Measurements from ENCODE around the gene FOCAD.

Gene FOCAD

DNA sequence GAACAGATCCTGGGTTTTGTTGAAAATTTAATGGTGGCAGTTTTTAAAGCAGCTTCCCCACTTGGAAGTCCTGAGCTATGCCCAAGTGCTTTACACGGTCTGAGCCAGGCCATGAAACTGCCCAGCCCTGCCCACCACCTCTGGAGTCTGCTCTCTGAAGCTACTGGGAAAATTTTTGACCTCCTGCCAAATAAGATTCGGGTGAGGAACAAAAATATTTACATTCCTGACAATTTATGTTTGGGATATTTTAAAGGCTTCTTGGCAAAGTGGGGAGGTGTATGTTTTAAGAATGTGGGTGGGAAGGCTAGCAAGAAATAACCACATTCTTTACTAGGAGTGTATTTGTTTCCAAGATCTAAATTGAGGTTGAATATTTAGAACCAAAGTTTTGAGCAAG, 297.4 kb downstream of the FOCAD start:
- DNase-seq = no peak
- in situ Hi-C loops (cut with HindIII; ENCODE audit: low pct_ligation_motif_present, low pct_unique_long_range_greater_than_20kb, low sequenced_read_pairs) = no loop called here

DNA sequence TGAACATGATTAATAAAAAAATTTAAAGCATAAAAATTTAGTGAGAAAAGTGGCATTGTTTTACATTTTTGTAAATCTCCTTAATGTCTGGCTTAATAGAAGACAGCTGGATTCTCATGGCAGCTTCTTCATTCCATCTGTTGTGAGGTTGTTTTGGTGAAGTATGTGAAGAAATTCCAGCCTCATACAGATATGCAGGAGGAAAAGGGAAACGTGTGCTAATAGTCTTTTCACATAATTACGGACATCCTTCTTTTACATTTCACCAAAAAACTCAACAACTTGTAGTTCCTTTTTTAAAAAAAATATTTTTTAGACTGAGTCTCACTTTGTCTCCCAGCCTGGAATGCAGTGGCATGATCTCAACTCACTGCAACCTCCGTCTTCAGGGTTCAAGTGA, 300.4 kb downstream of the FOCAD start:
- no peak for DNase-seq
- in situ Hi-C loops (cut with HindIII; ENCODE audit: low pct_ligation_motif_present, low pct_unique_long_range_greater_than_20kb, low sequenced_read_pairs) = no loop called here

DNA sequence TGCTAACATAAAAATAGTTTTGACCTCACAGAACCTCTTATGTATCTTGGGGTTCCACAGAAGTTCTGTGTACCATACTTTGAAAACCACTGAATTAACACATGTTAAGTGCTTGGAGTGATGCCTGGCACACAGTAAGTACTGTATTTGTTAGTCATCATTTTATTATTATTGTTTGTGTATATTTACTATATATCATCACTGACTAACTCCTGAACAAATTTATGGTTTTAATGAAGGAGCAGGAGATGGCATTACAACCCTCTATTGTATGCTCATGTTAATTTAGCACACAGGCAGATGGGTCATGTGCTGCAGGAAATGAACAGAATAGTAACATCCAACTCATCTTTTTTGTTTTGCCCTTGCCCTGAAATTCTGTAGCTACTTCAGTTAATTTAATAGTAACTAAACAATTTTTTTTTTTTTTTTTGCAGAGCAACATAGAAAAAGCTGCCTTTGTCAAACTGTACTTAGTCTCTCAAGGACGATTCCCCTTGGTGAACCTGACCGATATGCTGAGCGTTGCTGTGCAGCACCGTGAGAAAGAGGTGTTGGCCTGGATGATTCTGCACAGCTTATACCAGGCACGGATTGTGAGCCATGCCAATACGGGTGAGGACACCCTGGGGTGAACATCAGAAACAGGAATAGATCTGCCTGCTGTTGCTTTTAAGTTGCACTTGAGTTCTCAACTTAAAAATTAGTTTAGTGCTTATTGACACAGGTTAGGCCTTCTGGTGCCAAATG, 302.0 kb downstream of the FOCAD start:
- DNase-seq = no peak
- in situ Hi-C loops (cut with HindIII; ENCODE audit: low pct_ligation_motif_present, low pct_unique_long_range_greater_than_20kb, low sequenced_read_pairs) = no loop called here

DNA sequence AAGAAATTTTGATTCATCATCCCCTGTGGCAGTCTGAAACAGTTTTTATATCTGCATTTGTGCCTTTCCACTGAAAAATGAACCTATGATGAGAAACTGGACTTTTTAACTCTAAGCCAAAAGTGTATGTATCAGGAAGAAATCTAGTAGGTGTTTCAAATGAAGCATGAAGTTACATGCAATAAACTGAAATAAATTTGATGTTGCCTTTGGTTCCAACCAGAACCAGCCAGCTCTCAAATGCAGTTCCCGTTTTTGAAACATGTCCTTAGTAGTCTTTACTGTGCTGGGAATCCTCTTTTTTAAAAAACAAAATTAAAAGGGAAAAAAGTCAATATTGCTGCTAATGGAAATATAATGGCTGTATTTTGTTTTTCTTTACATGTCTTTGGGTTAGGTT, 303.5 kb downstream of the FOCAD start:
- DNase-seq = no peak
- in situ Hi-C loops (cut with HindIII; ENCODE audit: low pct_ligation_motif_present, low pct_unique_long_range_greater_than_20kb, low sequenced_read_pairs) = no loop called here

DNA sequence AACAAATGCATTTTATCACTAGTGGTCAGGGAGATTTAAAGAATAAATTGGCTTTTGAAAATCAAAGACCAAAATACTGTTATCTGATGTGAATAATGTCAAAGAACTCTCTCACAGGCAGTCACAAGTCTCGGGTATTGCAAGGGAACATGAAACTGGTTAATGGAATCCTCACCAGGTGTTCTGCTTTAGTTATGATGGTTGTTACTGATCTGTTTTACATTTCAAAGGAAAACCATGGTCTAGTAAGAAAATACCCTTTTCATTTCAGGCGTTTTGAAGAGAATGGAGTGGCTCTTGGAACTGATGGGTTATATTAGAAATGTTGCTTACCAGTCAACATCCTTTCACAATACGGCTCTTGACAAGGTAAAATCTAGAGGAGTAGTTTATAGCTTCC, 304.0 kb downstream of the FOCAD start:
- in situ Hi-C loops (cut with HindIII; ENCODE audit: low pct_ligation_motif_present, low pct_unique_long_range_greater_than_20kb, low sequenced_read_pairs) = no loop called here
- no peak for DNase-seq

DNA sequence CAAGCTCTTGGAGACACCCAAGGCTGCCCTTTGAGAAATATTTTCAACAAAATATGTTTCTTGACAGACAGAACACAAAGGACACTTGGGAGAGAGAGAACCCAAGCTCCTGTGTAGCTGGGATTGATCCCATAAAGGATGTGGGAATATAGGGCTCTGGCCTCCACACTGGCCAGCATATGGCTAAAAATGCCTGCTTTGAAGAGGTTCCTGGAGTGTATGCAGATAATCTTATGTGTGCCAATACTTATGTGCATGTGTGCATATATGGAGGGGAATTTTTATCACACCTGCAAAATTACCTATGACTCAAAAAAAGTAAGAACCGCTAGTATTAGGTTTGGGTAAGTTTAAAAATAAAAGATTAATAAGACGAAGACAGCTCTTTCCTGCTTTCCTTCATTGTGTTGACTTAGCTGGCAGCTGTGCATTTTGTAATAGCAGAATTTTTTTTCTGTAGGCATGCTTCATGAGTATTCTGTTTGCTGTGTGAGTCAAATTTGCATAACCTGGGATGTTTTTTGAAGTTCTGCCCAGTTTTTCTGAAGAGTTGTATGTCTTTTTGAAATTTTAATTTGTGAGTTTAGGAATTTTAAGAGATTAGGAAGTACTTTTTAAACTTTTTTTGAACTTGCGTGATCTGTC, 304.7 kb downstream of the FOCAD start:
- no peak for DNase-seq
- in situ Hi-C loops (cut with HindIII; ENCODE audit: low pct_ligation_motif_present, low pct_unique_long_range_greater_than_20kb, low sequenced_read_pairs) = no loop called here

DNA sequence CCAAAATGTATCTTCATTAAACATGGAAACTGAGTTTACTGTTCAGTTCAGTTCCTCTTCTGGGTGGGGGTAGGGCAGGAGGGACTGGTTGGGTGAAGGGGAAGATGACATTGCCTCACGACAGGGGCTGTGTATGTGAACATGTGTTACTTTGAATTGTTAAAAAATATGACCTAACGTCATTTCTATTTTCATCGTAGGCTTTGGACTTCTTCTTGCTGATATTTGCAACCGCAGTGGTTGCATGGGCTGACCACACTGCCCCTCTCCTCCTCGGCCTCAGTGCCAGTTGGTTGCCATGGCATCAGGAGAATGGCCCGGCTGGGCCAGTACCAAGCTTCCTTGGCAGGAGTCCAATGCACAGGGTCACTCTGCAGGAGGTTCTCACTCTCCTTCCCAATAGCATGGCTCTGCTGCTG, 305.9 kb downstream of the FOCAD start:
- in situ Hi-C loops (cut with HindIII; ENCODE audit: low pct_ligation_motif_present, low pct_unique_long_range_greater_than_20kb, low sequenced_read_pairs) = no loop called here
- DNase-seq = no peak

DNA sequence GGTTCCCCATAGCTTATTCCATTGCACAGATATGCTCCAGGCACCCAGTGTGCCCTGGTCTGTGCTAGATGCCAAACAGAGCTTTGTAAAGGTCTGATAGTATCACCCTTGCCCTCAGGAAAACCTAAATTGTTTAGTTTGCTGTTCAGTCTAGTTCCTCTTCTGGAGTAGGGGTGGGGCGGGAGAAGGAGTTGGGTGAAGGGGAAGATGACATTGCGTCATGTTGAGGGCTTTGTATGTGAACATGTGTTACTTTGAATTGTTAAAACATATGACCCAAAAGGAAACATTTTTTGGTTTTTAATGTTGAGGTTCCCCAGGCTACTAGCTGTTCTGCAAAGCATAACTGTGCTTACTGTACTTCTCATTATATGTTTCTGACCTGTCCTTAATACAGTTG, 306.8 kb downstream of the FOCAD start:
- in situ Hi-C loops (cut with HindIII; ENCODE audit: low pct_ligation_motif_present, low pct_unique_long_range_greater_than_20kb, low sequenced_read_pairs) = no loop called here
- no peak for DNase-seq

DNA sequence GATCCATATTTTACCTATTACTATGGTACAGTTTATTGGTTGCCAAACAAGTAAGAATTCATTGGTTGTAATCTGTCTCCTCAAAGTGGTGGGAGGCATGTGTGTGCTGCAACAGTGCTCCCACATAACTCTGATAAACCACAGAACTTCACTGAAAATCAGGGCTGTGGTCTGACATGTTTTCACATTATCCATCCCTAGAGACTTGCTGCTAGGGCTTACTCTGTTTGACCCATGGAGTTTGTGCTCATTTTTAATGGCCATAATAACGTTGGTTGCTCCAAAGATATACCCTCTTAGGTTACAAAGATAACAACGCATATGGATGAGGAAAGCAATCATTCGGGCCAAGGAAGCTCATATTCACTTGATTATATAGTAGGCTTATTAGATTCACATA, 310.4 kb downstream of the FOCAD start:
- no peak for DNase-seq
- in situ Hi-C loops (cut with HindIII; ENCODE audit: low pct_ligation_motif_present, low pct_unique_long_range_greater_than_20kb, low sequenced_read_pairs) = no loop called here

DNA sequence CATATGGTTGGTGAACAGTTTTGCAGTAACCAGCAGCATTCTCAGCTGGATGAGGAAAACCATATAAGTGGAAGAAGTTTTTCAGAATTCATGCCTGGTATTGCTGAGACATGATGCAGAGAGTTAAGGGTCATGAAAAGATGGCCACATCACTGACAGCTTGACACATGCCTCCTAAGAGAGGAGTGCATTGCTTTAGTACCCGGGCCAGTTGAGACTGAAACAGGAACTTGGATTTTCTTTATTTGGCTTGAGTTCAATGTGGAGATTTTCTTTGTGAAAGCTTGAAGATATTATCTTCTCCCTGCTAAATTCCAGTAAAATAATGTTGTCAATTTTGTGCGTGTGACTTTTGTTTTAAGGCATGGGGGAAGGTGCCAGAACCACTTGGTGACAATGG, 311.6 kb downstream of the FOCAD start:
- no peak for DNase-seq
- in situ Hi-C loops (cut with HindIII; ENCODE audit: low pct_ligation_motif_present, low pct_unique_long_range_greater_than_20kb, low sequenced_read_pairs) = no loop called here

DNA sequence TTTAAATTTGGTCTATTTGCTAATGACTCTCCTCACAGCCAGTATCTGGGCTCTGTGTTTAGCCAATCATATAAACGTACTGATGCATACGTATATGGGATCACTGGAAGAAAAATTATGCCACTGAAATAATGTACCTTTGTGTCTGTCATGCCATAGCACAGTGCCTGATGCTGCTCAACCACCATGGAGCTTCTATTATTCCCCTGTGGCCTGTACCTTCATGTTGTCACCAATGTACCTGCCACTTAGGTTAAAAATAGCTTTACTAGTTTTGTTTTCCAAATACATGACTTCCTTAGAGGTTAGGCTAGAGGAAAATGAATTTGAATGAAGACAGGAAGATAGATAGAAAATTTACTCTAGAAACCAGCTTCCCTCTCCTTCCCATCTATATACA, 312.8 kb downstream of the FOCAD start:
- DNase-seq = no peak
- in situ Hi-C loops (cut with HindIII; ENCODE audit: low pct_ligation_motif_present, low pct_unique_long_range_greater_than_20kb, low sequenced_read_pairs) = no loop called here

DNA sequence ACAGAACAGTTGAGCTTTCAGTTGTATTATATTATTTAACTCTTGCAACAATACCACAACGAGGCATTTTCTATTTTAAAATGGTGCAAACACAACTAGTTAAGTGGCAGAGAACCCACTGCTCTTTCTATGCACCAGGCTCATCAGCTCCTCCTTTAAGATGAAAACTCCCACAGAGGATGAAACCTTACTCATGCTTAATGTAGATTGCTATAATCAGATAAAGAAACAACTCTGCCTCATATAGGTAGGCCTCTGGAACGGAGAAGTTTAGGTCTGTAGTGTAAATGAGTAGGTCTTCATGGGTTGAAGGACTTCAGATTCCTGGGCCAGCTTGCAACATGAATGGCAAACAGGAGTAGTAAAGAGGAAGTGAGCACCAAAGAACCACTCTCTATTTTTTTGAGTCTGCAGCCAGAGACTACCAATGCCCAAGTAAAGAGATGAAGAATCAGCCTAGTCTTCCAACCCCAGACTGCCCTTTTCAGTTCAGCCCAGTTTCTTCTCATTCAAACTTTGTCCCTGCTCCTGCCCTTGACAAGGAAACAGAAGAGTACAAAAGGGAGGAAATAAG, 313.5 kb downstream of the FOCAD start:
- DNase-seq = no peak
- in situ Hi-C loops (cut with HindIII; ENCODE audit: low pct_ligation_motif_present, low pct_unique_long_range_greater_than_20kb, low sequenced_read_pairs) = no loop called here

DNA sequence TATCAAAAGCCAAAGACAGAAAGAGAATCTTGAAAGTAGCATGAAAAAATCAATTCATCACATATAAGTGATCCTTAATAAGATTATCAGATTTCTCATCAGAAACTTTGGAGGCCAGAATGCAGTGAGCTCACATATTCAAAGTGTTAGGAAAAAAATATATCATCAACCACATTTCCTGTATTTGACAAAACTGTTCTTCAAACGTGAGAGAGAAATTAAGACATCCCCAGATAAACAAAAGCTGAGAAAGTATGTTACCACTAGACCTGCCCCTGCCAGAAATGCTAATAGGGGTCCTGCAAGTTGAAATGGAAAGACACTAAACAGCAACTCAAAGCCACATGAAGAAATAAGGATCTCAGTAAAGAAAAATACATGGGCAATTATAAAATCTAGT, 317.5 kb downstream of the FOCAD start:
- in situ Hi-C loops (cut with HindIII; ENCODE audit: low pct_ligation_motif_present, low pct_unique_long_range_greater_than_20kb, low sequenced_read_pairs) = no loop called here

DNA sequence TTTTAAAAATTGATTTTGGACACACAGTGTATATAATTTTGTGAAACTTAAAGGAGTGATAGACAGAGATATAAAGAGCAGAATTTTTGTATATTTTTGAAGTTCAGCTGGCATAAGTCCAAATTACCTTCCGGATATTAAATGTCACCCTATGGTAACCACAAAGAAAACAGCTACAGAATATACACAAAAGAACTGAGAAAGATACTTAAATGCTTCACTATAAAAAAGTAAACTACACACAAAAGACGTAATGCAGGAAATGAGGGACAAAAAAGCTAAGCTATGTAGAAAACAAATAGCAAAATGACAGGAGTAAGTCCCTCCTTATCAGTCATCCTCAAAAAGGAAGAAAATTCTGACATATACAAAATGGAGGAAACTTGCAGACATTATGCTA, 318.0 kb downstream of the FOCAD start:
- in situ Hi-C loops (cut with HindIII; ENCODE audit: low pct_ligation_motif_present, low pct_unique_long_range_greater_than_20kb, low sequenced_read_pairs) = no loop called here
- no peak for DNase-seq

More for the DNA sequence above, 317.5 kb downstream of the FOCAD start:
- no peak for DNase-seq

DNA sequence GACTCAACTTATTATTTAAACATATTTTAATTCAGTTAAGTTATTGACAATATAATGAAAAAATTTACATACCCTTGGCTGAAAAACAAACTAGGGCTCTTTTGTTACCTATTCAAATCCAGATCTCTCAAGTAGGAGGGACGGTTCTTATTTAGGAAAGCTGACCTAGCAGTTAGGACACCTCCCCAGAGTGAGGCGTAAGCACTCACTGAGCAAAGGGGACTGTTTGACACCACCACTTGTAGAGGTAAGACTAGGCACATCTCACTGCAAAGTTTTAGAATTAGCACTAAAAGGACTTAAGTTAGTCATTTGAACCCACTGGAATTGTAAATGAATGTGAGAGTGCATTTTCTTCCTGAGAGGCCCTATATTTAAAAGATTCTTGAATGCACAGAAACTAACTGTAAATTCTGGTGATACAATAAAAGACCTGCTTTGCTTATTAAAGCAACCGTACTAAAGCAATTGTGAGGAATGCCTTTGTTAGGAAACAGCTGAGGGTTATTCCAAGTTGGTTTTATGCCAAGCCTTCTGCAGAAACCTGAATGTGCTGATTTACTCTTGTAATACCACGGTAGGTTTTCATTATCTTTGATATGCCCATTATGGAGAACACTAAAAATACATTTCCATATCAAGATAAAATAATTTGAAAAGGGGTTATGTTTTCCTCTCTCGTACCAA, 331.2 kb downstream of the FOCAD start:
- in situ Hi-C loops (cut with HindIII; ENCODE audit: low pct_ligation_motif_present, low pct_unique_long_range_greater_than_20kb, low sequenced_read_pairs) = no loop called here
- DNase-seq = no peak

DNA sequence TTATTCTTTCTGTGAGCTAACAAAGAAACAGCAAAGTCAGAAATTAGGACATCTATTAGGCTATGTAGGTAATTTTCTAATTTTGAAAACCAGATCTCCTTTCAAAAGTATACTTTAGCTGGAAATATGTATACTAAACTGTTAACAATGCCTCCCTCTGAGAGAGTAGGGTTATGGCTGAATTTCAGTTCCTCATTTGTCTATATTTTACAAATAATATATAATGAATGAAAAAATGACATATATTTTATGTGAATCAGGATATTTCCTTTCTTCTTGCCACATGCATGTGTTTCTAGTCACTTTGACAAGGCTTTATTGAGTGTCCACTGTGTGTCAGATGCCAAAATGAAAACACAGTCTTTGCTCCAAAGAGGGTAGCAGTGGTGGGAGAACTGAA, 331.9 kb downstream of the FOCAD start:
- in situ Hi-C loops (cut with HindIII; ENCODE audit: low pct_ligation_motif_present, low pct_unique_long_range_greater_than_20kb, low sequenced_read_pairs) = no loop called here
- no peak for DNase-seq

DNA sequence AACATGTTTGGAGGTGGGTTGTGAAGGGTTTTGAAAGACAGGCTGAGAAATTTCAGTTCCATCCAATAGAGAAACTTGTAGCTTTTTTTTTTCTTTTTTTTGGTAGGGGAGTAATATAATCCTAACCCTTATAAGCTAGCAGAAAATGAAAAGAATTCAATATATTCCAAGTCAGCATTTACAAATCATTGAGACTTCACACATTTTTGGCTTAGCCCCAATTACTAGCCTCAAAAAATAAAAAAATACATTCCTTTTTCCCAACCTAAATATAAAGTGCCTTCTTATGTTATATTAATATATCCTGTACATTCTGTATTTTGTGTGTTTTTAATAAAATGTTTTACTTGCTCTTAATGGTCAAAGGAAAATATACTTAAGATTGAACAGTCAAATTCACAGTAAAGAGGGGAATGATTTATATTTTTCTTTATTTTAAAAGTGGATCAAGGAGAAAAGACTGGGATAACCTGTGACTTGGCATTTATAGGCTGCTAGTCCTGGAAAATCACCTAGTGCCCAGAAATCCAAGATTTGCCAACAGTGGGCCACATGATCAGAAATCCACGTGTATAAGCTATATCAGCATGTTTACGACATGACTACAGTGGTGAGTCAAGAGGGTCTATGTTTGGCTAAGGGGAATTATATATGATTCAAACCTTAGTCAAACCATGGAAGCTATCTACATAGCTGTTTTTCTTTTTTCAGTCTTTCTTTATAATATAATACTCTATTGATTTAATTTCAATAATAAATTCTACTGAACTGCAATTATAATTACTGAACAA, 332.8 kb downstream of the FOCAD start:
- in situ Hi-C loops (cut with HindIII; ENCODE audit: low pct_ligation_motif_present, low pct_unique_long_range_greater_than_20kb, low sequenced_read_pairs) = no loop called here
- no peak for DNase-seq

DNA sequence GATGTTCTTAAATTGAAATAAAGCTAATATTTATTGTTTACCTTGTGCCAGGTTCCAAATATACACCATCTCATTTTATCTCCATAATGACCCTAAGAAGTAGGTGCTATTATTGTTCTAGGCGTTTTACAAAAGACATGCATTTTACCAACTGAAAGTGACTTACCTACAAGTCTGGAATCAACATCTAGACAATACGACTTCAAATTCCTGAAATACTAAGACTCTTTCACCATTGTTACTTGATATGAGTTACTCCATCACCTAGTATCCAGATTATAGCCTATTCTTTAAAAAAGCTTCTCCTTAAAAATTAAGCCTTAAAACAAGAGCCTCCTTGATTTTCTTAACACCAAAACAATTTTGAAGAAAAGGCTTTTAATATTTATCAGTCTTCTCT, 334.1 kb downstream of the FOCAD start:
- in situ Hi-C loops (cut with HindIII; ENCODE audit: low pct_ligation_motif_present, low pct_unique_long_range_greater_than_20kb, low sequenced_read_pairs) = no loop called here
- DNase-seq = no peak

DNA sequence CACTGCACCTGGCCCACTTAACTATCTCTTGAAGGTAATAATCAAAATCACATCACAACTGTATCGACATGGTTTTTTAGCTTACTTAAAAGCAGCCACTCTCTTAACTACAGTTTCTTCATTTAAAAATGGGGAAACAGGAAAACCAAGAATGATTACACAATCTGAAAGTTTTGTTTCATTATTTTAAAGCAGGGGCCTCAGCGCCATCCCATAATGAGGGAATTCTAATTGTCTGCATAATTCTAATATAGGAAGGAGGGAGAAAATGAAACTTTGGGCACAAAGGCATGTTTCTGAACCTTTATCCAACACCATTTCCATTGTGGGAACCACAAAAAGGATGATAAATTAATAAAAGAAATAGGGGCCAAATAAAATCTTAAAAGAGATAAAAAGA, 339.8 kb downstream of the FOCAD start:
- no peak for DNase-seq
- in situ Hi-C loops (cut with HindIII; ENCODE audit: low pct_ligation_motif_present, low pct_unique_long_range_greater_than_20kb, low sequenced_read_pairs) = no loop called here
